ENCODE data around the gene RFC1.
"Not testable (repeated sequence)": the region's sequence is repeated elsewhere in the genome, so short reads cannot be mapped to it uniquely, and the experiment has no call there.

RFC1 gene

DNA sequence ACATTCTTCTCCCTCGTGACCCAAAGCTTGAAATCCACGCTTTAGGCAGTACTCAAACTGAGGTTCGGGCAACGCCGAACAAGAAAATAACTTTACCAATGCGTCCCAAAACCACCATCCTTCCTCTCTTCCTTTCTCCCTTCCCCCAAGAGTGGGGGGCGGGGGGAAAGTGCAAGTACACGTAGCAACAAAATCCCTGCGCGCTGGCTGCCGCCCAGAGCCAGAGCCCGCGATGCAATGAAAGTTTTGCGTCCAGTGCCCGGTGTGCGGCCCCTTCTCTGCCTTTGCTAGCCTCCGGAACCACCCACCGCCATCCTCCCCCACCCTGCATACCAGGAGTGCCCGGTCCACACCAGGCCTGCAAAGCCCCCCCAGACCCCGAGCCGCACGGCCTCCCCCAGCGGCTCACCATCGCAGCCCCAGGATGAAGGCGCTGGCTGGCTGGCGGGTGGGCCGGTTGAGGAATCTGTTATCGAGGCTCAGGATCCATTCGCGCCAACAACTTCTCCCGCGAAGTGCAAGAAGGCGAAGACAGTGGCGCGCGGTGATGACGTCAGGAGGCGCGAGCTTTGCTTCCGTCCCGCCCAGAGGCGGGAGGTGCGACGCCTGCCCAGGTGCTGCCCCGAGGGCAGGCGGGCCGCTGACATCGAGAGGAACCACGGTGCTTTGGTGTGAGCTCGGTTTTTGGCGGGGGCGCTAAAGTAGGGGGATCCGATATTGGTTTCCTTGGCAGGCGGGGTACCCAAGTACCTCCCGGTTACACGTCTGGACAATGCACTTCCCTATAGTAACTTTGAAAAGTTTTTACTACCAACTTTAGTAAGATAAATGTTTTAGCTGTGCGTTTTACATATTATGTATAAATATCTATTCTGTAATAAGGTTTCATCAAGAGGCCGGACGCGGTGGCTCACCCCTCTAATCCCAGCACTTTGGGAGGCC is at the start of gene RFC1:
TSS of gene RFC1 (minus strand) at position 533 of the 942 bp plus-strand sequence. CDS start at position 412, 121 bp downstream.
- DNase-seq: peak; percentile 89

DNA sequence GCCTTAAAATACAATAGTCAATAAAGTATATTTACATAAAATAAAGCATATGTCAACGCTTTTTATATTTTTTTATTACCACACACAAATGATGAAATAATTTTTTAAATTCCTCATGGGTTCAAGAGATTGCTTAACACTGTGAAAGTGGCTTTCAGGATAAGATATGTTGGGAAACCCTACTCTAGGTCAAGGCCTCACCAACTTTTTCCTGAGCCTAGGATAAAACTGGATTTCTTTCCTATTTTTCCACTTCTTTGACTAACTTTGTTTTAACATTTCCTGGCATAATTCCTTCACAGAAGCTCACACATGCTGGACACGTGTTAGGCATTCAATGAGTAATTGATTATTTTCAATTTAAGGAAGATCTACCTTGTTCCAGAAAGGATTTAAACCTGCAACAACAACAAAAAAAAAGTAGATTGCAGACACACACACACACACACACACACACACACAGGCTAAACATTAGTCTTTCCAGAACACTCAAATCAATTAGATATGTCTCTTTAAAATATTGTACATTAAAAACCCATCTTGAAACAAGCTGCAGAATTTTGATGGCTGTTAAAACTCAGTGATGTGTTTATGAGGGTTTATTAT is 49.6 kb upstream of the RFC1 start:
- no peak for DNase-seq

GRCh38 chr4:39411561-39411960 is 45.4 kb upstream of the RFC1 start:
- DNase-seq: not testable (repeated sequence)

DNA sequence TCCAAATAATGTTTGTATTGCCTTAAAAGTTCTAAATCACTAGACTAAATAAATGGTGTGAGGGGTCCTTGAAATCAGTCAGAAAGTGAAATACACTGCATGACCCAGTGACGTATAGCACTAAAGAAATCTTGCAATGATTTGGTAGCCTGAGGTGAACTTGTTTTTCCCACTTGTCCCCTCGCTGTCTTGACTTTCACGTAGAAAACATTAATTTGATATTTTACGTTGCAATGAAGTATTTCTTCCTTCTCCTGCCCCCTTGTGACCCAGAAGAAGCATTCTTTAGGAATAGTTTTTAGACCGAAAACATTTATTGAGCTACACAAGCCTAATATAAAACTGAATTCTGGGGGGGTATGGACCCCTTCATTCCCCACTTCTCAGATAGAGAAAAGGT is 44.3 kb upstream of the RFC1 start:
- DNase-seq: no peak

- DNase-seq: no peak
Measured at GRCh38 chr4:39407584-39407885, 41.4 kb upstream of the RFC1 start.

- DNase-seq: no peak
Measured at GRCh38 chr4:39406763-39407583, 40.8 kb upstream of the RFC1 start, which contains the start of gene KLB. TSS of gene KLB (plus strand) at chr4:39406930. CDS start at chr4:39406950, 20 bp downstream.

- not testable (repeated sequence) for DNase-seq
Measured at GRCh38 chr4:39401640-39402039, 35.5 kb upstream of the RFC1 start.

GRCh38 chr4:39394706-39395105 is 28.5 kb upstream of the RFC1 start:
- no peak for DNase-seq

GRCh38 chr4:39390603-39391002 is 24.4 kb upstream of the RFC1 start:
- DNase-seq: no peak

- DNase-seq: no peak
Measured at GRCh38 chr4:39384563-39384962, 18.4 kb upstream of the RFC1 start.

GRCh38 chr4:39383690-39384089 is 17.5 kb upstream of the RFC1 start:
- DNase-seq: no peak

DNA sequence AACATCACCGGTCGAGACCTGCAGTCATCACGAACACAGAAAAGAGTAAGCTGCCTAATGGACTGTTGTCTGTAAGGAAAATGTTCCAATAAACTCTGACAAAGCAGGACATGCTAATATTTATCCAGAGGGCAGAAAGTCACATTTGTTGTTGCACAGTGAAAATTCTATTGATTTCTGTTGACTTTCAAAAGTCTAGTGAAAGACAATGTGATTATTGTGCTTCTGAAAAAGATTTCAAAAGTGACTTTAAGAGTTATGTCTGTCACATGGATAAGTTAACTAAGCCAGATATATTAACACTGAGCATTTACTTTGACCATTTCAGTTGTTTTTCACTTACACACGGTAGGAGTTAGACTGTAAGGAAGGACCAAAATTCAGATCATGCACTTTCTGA is 9.3 kb upstream of the RFC1 start:
- no peak for DNase-seq

DNA sequence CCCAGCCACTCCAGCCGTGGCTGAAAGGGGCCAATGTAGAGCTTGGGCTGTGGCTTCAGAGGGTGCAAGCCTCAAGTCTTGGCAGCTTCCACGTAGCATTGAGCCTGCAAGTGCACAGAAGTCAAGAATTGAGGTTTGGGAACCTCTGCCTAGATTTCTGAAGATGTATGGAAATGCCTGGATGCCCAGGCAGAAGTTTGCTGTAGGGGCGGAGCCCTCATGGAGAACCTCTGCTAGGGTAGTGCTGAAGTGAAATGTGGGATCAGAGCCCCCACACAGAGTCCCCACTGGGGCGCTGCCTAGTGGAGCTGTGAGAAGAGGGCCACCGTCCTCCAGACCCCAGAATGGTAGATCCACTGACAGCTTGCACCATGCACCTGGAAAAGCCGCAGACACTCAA is 5.0 kb upstream of the RFC1 start:
- DNase-seq: not testable (repeated sequence)

- DNase-seq: no peak
Measured at GRCh38 chr4:39369301-39369700, 3.1 kb upstream of the RFC1 start.

DNA sequence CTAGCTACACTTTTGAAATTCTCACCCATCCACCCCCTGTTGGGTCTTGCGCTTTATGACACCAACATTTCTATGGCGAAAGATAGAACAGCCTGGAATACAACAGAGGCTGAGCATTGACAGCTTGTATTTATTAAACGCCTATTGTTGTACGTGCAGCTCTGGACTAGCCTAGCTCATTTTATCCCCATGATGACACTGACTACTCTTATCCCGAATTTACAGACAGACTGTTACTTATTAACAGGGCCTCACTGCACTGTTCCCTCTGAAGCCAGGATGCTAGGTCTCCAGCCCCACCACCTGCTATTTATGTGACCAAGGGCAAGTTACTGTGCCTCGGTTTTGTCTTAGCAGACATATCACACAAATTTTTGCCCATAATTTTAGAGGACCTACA is 1.0 kb upstream of the RFC1 start:
- no peak for DNase-seq

GRCh38 chr4:39365360-39365759 is 802 bp downstream of the RFC1 start:
- no peak for DNase-seq

DNA sequence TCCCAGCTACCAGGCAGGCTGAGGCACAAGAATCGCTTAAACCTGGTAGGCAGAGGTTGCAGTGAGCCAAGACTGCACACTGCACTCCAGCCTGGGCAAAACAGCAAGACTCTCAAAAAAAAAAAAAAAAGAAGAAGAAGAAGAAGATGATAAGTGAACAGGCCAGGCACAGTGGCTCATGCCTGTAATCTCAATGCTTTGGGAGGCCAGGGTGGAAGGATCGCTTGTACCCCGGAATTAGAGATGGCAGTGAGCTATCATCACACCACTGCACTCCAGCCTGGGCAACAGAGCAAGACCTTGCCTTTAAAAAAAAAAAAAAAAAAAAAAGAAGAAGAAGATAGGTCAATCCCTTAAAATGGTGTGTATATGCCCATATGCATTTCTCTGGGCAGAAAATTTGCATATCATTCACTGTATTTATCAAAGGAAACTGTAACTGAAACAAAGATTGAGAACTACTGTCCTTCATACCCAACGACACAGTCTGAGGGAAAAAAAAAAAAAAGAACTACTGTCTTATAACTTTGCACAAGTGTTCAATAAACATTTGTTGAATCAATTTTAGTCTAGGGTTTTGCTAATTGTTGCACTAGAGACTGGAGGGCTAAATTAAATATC is 2.3 kb downstream of the RFC1 start:
- no peak for DNase-seq

- no peak for DNase-seq
Measured at GRCh38 chr4:39362827-39363226, 3.3 kb downstream of the RFC1 start.

DNA sequence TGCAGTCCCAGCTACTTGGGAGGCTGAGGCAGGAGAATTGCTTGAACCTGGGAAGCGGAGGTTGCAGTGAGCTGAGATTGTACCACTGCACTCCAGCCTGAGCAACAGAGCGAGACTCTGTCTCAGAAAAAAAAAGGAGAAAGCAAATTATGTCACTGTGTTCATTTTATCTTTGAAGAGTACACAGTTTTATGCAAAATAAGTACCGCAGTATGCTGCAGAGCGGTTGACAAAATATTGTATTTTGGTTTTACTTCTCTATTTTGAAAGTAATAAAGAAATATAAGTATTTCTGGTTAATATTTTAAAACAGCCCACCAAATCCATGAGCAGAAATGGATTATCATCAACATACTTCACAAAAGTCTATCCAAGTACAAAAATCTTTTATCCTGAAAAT is 5.6 kb downstream of the RFC1 start:
- not testable (repeated sequence) for DNase-seq

DNA sequence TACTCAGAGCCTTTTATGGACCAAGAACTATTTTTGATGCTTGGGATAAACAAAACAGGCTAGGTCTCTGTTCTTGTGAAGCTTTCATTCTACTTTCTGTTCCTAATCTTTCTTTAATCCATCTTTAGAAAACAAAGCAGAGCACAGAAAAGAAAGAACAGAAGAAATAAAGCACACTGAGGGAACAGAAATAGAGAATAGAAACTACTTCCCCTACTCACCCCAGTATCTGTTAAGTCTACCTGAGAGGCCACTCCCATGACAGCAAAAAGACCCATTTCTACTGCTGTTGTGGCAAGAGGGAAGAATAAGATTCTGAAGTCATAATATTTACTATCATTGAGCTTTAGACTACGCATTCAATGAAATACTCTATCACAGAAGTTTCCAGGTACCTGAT is 9.2 kb downstream of the RFC1 start:
- no peak for DNase-seq

GRCh38 chr4:39354254-39354552 is 12.0 kb downstream of the RFC1 start:
- DNase-seq: no peak

GRCh38 chr4:39353478-39354253 is 12.5 kb downstream of the RFC1 start:
- DNase-seq: no peak

DNA sequence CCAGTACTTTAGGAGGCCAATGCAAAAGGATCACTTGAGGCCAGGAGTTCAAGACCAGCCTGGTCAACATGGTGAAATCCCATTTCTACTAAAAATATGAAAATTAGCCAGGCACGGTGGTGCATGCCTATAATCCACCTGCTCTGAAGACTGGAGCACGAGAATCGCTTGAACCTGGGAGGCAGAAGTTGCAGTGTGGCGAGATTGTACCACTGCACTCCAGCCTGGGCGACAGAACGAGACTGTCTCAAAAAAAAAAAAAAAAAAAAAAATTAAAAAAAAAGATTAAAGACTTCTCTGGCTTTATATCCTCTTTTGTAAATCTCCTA is 13.0 kb downstream of the RFC1 start:
- DNase-seq: not testable (repeated sequence)
